H7 (cell line): ENCODE data around the gene DPRX. TPM values are rescaled to one million over a fixed set of nuclear protein-coding genes. Genes with fewer than 3 reads are reported as not detected.

ENCODE experiments used
- DNase-seq: peaks from one replicate; pipeline ENCODE4 v3.0.0; 2012
- H3K27me3 ChIP-seq: 2 replicates; pipeline ENCODE4 v1.6.0; 2011; ENCODE audit warnings: mild to moderate bottlenecking, low read length; ENCODE audit not compliant: control insufficient read depth, insufficient read depth
- H3K36me3 ChIP-seq: replicated peaks from 2 replicates; pipeline ENCODE4 v1.5.1; 2011; ENCODE audit warnings: low read length; ENCODE audit not compliant: control insufficient read depth, insufficient read depth
- H3K4me3 ChIP-seq: 2 replicates; pipeline ENCODE4 v1.5.1; 2011; ENCODE audit warnings: low read depth, mild to moderate bottlenecking, control low read depth, low read length, moderate library complexity; ENCODE audit not compliant: insufficient read depth
- total RNA-seq: library from RNA; depleted of rRNA; stranded (reverse); fragments of >200 nt; shearing (Covaris generic); gene quantifications from 2 replicates; pipeline ENCODE4 v1.2.3, GENCODE V29; 2014

The DPRX gene
- total RNA-seq, 1 experiment from 2014 or later: 0.59 TPM

DNA sequence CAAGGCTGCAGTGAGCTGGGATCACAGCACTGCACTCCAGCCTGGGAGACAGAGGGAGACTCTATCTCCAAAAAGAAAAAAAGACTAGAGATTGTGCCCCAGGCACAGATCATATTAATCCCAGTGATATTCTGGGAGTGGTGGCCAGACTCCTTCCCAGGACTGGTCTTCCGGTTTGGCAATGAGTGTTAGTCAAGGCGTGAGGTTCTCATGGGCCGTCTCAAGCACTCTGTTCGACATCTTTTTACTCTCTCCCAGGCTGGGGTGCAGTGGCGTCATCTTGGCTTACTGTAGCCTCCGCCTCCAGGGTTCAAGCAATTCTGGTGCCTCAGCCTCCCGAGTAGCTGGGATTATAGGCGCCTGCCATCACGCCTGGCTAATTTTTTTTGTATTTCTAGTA lies 5.3 kb upstream of the DPRX start:
- Histone ChIP-seq H3K36me3 (no peaks in the 10 kb centered on the region), H3K27me3 (no peaks in the 10 kb centered on the region), H3K4me3 (no peak overlapping the region)
- no peak for DNase-seq

DNA sequence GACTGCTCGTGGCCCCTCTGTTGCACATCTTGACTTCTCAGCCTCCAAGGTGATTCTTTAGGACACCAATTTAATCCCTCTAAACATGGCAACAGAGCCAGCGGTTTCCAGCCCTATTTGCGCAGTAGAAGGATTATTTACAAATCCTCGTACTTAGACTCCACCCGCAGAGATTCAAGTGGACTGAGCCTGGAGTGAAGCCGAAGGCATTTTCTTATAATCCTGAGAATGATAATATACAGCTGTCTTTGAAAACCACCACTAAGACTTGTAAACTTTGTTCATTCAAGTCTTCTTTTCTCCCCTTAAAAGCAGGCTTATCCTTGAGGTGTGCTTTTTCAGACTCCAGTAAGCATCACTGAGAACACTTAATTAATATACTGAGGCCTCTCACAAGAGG lies 4.8 kb upstream of the DPRX start:
- no peak for DNase-seq

DNA sequence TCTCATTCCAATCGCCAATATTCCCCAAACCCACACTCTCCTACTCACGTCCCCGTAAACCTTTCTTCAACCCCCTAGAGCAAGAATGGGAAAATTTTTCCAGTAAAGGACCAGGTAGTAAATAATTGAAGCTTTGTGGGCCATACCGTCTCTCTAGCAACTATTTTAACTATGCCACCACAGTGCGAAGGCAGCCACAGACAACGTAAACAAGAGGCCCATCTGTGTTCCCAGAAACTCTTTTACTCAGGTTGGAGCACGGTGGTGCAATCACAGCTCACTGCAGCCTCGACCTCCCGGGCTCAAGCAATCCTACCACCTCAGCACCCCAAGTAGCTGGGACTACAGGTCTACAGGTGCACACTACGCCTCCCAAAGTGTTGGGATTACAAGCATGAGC lies 3.0 kb downstream of the DPRX start:
- Histone ChIP-seq H3K36me3 (no peaks in the 10 kb centered on the region), H3K27me3 (no peaks in the 10 kb centered on the region), H3K4me3 (no peak overlapping the region)
- DNase-seq: no peak

More for the DNA sequence above, 4.8 kb upstream of the DPRX start:
- Histone ChIP-seq H3K4me3 (no peak overlapping the region), H3K27me3 (no peaks in the 10 kb centered on the region), H3K36me3 (no peaks in the 10 kb centered on the region)

DNA sequence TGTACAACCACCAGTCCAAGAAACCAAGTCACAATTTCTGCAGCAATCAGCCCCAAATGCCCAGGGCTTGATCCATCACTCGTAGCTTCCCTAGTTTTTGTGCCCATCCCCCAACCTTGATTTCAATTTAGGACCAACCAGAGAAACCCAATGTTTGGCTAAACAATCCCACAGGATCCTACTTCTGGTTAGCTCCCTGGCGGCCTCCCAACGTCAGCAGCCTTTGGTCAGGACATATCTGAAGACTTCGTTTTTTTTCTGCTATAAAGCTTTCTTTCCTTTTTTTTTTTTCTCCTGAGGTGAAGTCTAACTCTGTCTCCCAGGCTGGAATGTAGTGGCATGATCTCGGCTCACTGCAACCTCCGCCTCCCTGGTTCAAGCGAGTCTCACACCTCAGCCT lies 7.7 kb downstream of the DPRX start:
- Histone ChIP-seq H3K27me3 (no peaks in the 10 kb centered on the region), H3K4me3 (no peak overlapping the region), H3K36me3 (no peaks in the 10 kb centered on the region)
- no peak for DNase-seq

DNA sequence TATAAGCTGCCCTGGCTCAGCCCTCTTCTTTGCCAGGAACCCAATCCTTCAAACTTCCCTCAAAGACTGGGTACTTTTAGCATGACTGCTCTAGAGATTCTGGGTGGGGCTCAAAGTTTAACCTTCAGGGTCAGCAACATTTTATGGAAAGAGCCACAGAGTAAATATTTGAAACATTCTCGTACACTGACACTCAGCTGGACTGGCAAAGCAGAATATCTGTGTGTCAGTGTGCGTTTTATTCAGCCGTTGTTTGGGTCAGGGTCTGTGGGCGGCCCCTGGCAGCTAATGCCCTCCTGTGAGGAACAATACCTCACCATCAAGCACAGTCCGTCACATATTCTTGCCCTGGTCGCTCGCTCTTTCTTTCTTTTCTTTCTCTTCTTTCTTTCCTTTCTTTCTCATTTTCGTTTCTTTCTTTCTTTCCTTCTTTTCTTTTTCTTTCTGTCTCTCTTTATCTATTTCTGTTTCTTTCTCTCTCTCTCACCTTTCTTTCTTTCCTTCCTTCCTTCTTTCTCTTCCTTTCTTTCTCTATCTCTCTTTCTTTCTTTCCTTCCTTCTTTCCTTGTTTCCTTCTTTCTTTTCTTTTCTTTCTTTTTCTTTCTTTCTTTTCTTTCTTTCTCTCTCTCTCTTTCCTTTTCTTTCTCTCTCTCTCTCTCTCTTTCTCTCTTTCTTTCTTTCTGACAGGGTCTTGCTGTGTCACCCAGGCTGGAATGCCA lies 10.7 kb downstream of the DPRX start:
- no peaks in the 10 kb centered on the region for H3K27me3 ChIP-seq
- no peak overlapping the region for H3K4me3 ChIP-seq
- no peaks in the 10 kb centered on the region for H3K36me3 ChIP-seq
- DNase-seq: no peak

DNA sequence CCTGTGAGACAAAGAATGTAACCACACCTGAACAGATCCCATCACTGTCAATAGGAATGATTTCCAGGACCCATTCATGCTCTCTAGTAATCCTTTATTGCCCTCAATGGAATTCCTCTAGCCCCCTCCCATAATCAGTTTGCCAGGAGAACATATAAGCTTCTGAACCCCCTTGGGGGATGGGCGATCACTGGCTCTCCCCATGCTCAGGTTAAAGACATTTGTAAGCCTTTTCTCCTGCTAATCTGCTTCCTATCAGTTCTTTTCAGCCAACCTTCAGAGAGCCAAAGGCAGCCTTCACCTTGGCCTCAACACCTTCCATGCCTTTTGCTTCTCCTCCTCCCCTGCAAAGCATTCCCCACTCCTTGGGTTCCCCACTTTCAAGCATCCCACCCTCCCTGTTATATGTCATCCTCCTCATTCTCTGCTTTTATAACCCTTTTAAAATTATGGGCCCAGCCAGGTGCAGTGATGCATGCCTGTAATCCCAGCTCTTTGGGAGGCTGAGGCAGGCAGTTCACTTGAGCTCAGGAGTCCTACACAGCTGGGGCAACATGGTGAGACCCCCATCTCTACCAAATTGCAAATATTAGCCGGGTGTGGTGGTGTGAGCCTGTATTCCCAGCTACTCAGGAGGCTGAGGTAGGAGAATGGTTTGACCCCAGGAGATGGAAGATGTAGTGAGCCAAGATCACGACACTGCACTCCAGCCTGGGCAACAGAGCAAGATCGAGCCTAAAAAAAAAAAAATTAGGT lies 12.4 kb downstream of the DPRX start:
- H3K27me3 ChIP-seq: no peaks in the 10 kb centered on the region
- no peak overlapping the region for H3K4me3 ChIP-seq
- peak; percentile 74 for DNase-seq
- H3K36me3 ChIP-seq: no peaks in the 10 kb centered on the region

DNA sequence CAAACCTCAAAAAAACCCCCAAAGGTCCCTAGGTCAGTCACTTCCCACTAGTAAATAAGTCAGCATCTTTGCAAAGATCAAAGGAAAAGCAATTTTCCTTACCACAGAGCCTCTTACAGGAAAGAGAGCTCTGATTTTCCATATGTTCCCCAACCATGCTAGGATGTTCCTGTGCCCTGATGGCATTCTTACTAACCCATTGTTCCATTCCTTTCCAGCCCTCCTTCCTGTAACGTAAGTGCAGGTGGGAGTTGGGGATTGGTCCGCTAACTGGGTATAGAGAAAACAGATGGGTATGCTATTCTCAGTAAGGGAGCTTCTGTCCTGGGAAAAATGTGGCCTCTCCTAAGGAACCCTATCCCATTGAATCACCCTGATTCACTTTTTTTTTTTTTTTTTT lies 14.3 kb downstream of the DPRX start:
- Histone ChIP-seq H3K36me3 (no peaks in the 10 kb centered on the region), H3K27me3 (no peaks in the 10 kb centered on the region), H3K4me3 (no peak overlapping the region)
- no peak for DNase-seq

DNA sequence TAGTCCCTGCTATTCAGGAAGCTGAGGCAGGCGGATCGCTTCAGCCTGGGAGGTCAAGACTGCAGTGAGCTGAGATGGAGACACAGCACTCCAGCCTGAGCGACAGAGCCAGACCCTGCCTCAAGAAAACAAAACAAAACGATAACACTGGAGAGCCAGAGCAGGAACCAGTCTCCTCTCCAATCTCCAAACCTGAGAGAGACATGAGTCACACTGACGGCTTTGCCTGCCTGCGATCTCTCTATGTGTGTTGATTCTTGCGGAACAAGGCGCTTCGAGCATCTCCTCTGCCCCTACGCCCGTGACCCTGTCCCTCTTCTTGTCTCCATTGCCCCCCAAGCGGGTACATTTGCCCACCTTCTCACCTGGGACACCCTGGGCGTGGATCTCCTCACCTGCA lies 15.6 kb downstream of the DPRX start:
- no peaks in the 10 kb centered on the region for H3K27me3 ChIP-seq
- DNase-seq: peak; percentile 40
- H3K4me3 ChIP-seq: no peak overlapping the region
- no peaks in the 10 kb centered on the region for H3K36me3 ChIP-seq

DNA sequence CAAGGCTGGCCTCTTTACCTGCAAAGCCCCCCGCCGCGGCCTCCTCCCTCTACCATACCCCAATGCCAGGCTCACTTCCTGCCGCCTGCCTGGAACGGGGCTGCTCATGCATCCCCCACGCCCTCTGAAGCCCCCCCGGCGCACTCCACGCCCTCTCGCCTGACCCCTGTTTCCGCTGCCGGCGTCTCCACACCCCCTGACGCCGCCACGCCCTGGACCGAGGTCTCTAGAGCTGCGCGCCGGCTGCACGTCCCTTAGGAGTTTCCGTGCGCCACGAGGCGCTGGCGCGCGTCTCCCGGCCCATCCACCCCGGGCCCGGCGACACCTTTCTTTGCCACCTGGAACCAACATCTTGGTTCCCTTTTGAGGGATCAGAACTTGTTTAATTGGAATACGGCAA lies 16.0 kb downstream of the DPRX start:
- H3K27me3 ChIP-seq: no peaks in the 10 kb centered on the region
- DNase-seq: peak; percentile 46
- no peak overlapping the region for H3K4me3 ChIP-seq
- no peaks in the 10 kb centered on the region for H3K36me3 ChIP-seq

DNA sequence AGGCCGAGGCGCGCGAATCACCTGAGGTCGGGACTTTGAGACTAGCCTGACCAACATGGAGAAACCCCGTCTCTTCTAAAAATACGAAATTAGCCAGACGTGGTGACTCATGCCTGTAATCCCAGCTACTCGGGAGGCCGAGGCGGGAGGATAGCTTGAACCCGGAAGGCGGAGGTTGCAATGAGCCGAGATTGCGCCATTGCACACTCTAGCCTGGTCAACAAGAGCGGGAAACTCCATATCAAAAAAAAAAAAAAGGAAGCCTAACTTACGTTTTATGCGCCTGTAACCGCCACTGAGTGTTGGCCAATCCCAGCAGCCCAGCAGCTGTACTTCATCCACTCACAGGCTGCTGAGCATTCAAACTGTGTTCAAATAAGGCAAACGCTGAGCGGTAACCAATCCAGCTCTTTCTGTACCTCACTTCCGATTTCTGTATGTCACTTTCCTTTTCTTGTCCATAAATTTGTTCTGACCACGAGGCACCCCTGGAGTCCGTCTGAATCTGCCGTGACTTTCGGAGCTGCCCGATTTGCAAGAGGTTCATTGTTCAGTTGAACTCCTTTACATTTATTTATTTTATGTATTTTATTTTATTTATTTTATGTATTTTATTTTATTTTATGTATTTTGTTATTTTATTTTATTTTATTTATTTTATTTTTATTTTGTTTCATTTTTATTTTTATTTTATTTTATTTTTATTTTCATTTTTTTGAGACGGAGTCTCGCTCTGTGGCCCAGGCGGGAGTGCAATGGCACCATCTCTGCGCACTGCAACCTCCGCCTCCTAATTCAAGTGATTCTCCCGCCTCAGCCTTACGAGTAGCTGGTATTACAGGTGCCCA lies 18.2 kb downstream of the DPRX start:
- no peaks in the 10 kb centered on the region for H3K36me3 ChIP-seq
- H3K4me3 ChIP-seq: no peak overlapping the region
- DNase-seq: no peak
- H3K27me3 ChIP-seq: no peaks in the 10 kb centered on the region

DNA sequence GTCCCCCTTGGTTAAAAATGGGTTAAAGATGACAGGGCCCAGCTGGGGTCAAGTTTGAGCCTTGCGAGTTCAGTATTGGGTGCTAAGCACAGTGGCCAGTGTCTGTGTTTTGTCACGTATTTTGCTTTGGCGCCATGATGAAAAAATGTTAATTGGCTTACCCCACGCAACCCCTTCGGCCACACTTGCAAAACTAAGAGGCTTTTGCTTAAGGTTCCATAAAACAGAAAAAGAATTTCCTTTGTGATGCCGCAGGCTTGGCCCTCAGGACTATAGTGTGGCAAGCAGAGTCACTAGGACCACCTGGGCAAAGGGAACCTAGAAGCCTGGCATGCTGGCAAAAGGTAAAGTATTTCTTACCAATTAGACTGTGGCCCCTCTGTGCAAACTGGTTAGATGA lies 20.7 kb downstream of the DPRX start:
- no peak for DNase-seq
- H3K27me3 ChIP-seq: no peaks in the 10 kb centered on the region
- H3K36me3 ChIP-seq: no peaks in the 10 kb centered on the region
- no peak overlapping the region for H3K4me3 ChIP-seq

DNA sequence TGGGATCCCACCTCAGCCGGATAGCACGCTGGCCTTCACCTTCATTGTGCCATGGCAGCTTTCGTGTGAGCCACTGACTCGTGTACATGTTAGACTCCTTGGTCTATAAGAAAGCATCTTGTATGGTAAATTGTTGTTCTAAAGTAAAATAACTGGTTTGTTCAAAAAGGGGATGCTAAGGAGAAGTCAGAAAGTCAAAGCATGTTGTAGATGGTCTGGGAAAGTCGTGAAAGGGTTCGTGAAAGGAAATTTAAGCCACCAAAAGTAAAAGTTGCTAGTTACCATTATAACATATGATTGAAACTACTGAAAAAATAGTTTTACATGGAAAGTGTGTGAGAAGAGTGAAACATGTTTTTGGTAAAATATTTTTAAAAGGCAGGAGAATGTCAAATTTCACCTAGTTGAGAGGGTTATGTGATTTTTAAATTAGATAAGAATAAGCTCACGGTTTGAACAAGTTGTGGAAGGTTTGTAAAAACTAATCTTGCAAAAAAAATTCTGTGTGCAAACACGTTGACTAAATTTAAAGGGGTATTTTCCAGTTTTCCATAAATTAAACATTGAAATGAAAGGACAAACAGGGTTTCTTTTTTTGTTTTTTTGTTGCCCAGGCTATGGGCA lies 23.4 kb downstream of the DPRX start:
- DNase-seq: no peak
- Histone ChIP-seq H3K36me3 (no peaks in the 10 kb centered on the region), H3K4me3 (no peak overlapping the region), H3K27me3 (no peaks in the 10 kb centered on the region)

DNA sequence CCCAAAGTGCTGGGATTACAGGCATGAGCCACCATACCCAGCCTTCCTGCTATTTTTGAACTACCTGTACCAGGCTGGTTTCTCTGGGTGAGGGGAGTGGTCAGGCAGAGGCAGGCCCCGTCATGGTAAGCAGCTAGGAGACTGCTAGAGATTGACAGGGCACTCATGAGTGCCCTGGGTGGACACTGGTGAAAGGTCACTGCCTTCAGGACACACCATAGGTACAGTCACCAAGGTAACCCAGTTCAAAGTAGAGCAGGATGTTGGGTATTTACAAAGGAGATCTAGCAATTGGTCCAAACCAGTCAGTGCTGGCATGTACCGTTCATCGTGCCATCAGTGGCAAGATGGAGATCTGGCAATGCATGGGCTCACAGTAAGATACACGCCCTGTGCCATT lies 25.5 kb downstream of the DPRX start:
- no peaks in the 10 kb centered on the region for H3K27me3 ChIP-seq
- no peaks in the 10 kb centered on the region for H3K36me3 ChIP-seq
- no peak for DNase-seq
- H3K4me3 ChIP-seq: no peak overlapping the region

DNA sequence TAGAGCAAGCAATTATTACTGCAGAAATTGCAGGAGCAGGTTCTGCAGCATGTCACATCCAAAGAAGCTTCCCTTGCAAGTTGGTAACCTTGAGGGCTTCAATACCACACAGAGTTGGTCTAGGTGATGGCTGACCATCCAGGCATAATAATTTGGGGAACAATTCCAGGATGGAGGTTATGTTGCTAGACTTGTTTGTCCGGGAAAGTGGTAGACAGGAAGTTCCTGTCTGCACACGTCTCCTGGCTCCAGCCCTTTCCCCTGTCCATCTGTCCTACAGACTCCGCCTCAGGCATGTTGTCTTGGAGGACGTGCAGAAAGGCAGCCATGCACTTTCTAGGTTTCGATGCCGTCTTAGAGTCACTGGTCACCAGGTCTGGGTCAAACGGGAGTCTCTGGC lies 26.0 kb downstream of the DPRX start:
- Histone ChIP-seq H3K36me3 (no peaks in the 10 kb centered on the region), H3K4me3 (no peak overlapping the region), H3K27me3 (no peaks in the 10 kb centered on the region)
- DNase-seq: no peak
